Stimulated activated CD4-positive, alpha-beta T cell treated with anti-CD3 and anti-CD28 coated beads, TNF-alpha, amount 100 ng/mL, for 1 hour (primary cell): ENCODE data around the gene OSBPL1A.

Experiments used
- DNase-seq, 3 donors: peaks; one replicate each; pipeline ENCODE4 v3.0.0-alpha.2; 2020; ENCODE audit warnings: low read depth in 3 of 3, low spot score in 1 of 3

The OSBPL1A gene

DNA sequence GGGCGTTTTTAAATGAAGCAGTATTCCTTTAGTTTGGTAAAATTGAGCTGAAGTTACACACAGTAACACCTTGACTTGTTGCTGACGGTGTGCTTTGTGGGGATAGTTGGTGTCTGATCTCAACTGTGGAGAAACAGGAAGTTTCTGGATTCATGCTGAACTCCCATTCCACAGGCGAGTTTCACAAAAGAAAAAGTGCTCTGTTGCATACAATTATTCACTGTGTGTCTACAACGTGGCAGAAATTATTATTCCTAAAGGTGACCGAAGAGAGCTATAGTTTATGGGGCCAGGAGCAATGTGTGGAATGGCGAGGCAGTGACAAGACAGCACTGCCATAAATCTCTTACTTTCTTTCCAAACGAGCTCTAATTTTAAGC, 259.2 kb downstream of the OSBPL1A start:
- no peak for DNase-seq

DNA sequence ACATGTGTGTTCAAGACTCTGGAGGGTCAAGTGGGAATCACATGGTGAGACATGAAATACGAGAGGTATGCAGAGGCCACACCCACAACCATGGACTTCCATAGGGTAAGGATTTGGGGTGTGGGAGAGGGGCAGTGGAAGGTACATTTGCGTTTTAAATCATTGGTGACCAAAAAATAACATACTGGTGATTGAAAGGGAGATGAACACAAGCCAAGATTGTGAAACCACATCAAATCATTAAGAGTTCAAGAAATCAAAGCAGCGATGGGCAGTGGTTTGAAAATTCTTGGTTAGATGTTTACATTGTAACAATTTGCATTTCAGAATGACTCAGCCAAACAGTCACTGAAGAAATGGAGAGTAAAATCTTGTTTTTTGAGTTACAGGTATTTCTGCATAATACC, 260.7 kb downstream of the OSBPL1A start:
- DNase-seq = no peak

DNA sequence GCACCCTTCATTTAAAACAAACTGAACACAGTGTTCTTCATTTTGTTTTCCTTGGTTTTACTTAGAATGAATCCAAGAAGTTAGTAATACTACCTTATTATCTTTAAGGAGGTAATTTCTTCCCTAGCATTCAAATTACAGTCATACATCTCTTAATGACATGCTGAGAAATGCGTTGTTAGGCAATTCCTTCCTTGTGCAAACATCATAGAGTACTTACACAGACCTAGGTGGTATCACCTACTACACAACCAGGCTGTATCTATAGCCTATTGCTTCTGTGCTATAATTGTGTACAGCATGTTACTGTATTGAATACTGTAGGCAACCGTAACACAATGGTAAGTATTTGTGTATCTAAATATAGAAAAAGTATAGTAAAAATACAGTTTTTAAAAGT, 267.1 kb downstream of the OSBPL1A start:
- no peak for DNase-seq

DNA sequence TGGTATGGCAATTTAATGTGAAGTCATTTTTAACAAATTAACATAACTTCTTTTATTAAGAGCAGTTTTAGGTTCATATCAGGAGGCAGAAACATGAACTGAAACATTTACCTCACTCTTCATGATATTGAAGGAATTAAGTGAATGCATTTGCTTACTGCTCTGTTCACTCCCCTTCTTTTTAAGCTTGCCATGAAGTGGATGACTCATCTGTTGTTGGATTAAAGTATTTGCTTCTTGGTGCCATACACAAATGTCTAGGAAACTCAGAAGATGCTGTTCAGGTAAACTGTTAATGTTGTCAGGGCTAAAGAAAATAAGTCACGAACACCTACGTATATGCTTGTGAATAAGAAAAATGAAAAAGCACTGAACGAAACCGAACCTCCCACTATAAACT, 268.9 kb downstream of the OSBPL1A start:
- no peak for DNase-seq

DNA sequence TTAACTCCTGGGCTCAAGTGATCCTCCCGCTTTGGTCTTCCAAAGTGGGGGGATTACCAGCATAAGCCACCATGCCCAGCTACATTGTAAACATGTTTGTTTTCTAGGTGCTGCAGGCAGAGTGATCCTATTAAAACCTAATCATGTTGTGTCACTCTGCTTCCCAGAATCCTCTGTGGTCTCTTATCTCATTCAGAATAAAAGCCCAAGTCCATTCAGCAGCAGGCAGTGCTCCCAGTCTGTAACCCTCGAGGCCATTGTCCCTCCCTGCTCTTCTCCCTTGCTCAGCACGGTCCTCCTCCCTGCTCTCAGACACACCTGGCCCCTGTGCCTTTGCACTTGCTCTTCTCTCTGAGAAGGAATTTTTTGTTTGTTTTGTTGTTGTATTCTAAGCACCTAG, 269.9 kb downstream of the OSBPL1A start:
- no peak for DNase-seq

DNA sequence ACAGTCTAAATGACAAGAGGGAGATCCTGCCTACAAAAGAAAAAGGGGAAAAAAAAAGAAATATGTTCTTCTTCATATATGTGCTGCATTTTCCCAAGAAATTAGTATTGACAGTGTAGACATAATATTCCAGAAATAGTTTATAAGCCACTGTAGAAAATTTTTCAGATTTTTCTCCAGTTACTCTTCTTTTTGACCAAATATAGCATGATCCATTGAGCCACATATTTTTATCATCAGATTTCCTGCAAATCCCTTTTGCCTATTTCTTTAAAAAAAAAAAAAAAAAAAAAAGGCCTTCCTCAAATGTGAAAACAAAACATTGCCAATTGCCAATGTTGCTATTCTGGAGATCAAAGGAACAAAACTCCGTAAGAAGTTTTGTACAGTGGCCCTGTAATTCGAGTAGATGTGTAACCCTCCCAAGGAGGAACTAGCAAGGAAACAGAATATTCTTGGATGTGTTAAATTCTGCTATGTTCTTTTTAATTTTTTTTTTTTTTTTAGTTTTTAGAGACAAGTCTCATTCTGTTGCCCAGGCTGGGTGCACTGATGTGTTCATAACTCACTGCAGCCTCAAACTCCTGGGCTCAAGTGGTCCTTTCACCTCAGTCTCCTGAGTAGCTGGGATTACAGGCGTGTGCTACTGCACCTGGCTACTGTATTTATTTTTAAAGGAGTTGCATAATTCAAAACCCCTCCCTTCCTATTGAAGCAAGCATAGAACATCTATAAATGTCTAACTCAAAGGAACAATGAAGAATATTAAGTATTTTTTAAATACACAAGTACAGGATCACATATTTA, 271.3 kb downstream of the OSBPL1A start:
- DNase-seq = no peak

DNA sequence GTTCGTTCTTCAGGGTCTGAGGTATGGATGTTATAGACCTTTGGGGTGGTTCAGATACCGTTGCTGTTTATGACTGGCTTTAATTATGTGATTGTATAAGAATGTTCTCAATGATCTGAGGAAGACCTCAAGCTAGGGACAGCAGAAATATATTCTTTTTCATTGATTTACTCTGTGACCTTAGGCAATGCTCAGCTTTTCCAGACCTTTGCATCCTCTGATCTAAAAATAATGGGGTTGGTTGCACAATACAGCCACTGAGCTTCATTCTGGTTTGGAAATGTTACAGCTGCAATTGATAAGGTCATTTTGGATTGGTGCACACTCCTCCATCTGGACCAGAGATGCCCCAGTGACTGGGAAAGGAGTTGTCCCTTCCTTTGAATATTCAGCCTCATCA, 276.0 kb downstream of the OSBPL1A start:
- DNase-seq = no peak

DNA sequence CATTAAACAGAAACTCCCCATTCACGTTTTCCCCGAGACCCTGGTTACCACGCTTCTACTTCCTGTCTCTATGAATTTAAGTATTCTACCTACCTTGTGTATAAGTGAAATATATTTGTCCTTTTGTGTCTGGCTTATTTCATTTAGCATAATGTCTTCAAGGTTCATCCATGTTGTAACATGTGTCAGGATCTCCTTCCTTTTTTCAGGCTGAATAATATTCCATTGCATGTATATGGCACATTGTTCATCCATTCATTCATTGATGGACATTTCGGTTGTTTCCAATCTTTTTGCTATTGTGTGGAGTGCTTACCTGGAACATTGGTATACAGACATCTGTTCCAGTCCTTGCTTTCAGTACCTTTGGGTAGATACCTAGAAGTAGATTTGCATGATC, 276.9 kb downstream of the OSBPL1A start:
- no peak for DNase-seq

DNA sequence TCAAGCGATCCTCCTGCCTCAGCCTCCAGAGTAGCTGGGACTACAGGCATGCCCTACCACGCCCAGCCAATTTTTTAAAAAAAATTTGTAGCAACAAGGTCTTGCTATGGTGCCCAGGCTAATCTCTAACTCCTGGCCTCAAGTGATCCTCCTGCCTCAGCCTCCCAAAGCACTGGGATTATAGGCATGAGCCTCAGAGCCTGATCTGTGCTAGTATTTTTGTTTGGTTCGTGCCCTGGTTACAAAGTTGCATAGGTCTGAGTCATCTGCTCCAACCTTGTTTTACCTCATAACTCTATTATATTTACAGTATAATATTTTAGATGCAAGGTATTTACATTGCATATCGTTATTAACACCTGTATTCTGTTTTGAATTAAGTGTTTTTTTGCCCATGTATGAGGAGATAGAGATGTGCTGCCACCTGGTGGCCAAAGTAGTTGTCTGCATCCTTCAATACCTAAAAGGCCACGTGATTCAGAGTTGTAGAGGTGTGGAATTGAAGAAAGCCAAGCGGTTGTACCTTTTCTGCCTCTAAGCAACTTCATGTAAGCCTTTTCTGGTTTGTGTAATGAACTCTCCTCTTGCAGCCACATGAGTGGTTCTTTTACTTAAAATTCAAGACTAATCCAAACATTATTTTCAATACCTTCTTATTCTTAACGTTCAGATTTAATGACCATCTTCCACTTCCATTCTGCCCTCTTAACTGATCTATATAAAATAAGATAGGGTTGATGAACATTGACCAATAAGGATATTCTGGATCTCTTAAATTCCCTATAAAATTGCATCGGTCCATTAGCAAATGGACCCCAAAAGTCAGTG, 278.7 kb downstream of the OSBPL1A start:
- DNase-seq = peak; percentile 45 to 63 (median 60)

DNA sequence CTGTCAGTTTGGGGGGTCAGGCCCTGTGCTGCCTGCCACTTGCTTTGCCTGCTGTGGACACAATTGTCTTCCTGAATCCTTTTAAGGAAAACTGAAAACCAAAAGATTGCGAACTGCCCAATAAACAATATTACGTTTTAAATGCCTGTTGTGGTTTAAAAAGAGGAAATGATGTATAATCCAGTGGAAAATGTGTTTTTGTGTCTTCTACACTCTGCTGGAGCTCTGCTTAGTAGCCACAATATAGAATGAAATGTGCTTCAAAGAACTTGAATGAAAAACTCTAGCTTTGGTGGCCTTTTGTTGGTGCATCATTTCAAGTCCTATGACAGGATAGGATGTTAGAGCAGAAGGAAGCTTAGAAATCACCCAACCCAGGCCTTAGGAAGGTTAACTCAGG, 282.0 kb downstream of the OSBPL1A start:
- DNase-seq = no peak

DNA sequence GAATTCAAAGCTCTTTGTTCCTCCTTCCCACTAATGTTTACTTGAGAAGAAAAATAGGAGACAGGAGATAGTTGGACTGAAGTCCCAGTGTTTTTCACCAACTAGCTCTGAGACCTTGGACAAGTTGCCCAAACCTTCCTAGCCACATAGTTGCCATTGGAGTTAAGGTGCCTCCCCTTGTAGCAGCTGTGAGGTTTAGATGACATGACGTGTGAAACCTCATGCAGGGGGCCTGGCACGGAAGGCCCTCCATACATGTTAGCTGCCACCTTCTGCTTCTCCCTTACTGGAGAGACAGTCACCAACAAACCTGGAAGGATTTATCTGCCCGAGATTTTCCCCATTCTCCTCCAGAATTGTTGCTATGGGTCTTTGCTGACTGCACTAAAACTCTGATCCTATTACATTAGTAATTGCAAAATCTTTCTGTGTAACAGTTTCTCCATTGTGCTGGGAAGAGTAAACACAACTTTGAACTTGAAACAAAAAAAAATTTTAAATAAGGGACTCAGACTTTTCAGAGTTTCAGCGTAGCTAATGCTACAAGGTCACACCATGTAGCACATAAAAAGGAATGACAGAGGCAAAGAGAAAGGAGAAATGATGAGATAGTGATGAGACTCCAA, 282.6 kb downstream of the OSBPL1A start:
- no peak for DNase-seq

DNA sequence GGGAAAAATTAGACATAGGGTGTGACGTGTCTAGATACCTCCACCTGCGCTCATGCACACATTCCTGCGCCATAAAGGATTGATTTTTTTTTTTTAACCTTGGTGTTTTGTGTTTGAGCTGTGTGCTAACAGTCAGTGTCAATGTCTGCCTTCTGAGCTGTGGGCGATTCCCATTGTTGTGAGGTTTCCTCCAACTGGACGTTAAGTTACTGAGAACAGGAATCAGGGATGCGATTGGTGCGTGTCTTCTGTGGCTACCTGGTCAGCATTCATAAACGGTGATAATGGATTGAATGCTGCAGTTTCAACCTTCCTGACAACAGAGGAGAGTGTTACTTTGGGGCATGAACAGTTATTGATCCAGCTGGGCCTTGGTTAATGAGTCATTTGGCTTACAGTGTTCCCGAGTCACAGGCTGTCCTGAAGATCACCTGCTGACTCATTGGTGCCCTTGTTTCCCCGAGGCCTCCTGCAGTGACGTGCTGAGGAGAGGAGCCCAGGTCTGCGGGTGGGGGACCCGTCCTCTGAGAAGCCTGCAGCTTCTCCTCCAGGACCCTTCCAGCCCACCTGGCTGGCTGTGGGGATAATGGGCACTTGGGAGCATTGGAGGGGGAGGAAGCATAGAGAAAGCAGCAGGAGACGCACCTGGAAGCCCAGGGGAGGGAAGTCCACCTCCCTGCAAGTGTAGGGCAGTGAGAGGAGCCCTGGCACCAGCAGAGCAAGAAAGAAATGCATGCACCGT, 284.6 kb downstream of the OSBPL1A start:
- no peak for DNase-seq

DNA sequence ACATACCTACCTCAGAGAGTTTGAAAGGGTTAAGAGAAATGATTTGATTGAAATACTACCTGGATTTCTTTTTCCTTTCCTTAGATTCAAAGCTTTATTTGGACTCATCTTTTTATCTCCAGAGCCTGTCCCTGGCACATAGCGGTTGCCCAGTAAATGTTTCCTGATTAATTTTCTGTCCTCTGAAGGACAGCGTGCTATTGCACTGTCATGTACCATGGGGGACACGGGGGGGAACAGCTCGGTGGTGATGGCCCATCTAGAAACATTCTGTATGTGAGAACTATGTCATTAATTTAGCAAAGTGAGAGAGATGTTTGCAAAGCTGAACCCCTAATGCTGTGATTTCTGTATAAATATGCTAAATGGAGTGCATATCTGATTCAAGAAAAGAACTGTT, 285.2 kb downstream of the OSBPL1A start:
- DNase-seq = no peak
